ENCODE data around the gene PRTG. TPM values are rescaled to one million over a fixed set of nuclear protein-coding genes. Genes with fewer than 3 reads are reported as not detected.

PRTG gene
- total RNA-seq, 1 donor from 2014 or later = 19.4 TPM

DNA sequence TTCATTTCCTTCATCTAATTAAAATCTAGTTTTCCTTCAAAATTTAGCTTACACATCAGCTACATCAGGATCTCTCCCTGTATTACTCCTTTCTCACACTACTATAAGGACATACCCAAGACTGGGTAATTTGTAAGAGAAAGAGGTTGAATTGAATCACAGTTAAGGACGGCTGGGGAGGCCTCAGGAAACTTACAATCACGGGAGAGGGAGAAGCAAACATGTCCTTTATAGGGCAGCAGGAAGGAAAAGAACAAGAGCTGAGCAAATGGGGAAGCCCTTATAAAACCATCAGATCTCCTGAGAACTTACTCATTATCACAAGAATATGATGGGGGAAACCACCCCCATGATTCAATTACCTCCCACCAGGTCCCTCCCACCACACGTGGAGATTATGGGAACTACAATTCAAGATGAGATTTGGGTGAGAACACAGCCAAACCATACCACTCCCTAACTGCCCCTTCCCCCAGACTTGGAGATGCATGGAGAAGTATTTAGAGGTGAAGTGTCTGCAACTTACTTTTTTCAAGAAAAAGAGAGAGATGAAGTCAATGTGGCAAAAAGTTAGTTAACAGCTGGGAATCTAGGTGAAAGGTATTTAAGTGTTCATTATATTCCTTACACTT, 21.3 kb downstream of the PRTG start:
- Mint-ChIP-seq H3K27ac (ENCODE audit: unreplicated experiment) (no peak overlapping the region), H3K9me3 (ENCODE audit: unreplicated experiment) (peaks cover 3% of the 10 kb centered on the region)

DNA sequence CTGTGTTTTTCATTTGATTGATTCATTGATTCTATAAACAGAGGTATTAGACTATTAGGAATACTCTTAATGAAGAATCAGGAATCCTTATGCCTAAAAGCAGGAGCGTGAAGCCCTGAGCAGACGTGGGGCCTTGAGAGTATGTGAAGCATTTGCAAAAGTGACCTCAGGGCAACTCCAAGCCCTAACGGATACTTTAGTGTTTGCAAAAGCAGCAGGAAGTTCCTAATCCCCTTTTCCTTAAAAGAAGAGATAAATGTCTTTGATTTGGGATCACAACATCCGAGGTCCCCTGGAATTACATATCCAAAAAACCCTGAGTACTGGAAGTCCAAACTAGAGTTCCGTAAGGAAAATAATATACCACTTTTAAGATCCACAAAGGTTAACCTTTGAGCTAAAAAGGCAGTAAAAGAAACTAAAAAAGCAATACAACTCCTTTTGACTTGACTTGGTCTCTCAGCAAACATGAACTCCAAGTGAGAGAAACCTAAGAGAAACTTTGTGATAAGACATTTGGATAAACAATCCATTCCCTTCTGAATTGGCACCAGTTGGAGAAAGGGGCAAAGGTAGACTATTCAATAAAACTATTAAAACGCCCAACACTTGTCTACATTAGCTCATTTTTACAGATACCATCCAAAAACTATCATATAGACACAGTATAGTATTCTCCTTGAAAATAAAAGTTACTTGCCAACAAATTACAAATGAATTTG, 27.4 kb downstream of the PRTG start:
- no peak overlapping the region for H3K27ac Mint-ChIP-seq (ENCODE audit: unreplicated experiment)
- TF ChIP-seq, protein P1, sequence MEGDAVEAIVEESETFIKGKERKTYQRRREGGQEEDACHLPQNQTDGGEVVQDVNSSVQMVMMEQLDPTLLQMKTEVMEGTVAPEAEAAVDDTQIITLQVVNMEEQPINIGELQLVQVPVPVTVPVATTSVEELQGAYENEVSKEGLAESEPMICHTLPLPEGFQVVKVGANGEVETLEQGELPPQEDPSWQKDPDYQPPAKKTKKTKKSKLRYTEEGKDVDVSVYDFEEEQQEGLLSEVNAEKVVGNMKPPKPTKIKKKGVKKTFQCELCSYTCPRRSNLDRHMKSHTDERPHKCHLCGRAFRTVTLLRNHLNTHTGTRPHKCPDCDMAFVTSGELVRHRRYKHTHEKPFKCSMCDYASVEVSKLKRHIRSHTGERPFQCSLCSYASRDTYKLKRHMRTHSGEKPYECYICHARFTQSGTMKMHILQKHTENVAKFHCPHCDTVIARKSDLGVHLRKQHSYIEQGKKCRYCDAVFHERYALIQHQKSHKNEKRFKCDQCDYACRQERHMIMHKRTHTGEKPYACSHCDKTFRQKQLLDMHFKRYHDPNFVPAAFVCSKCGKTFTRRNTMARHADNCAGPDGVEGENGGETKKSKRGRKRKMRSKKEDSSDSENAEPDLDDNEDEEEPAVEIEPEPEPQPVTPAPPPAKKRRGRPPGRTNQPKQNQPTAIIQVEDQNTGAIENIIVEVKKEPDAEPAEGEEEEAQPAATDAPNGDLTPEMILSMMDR (IDR thresholded peaks at IDR 0.05; ENCODE audit: partially characterized antibody, unreplicated experiment) = no peak
- peak overlapping the region; percentile 7 for H3K4me3 Mint-ChIP-seq (ENCODE audit: unreplicated experiment)
- DNase-seq = no peak
- peaks cover 4% of the 10 kb centered on the region for H3K4me1 Mint-ChIP-seq (ENCODE audit: low read depth, unreplicated experiment)
- peaks cover 8% of the 10 kb centered on the region for H3K36me3 Mint-ChIP-seq (ENCODE audit: unreplicated experiment)
- H3K9me3 Mint-ChIP-seq (ENCODE audit: unreplicated experiment) = no peaks in the 10 kb centered on the region
- no peaks in the 10 kb centered on the region for H3K27me3 Mint-ChIP-seq (ENCODE audit: unreplicated experiment)

More for the DNA sequence above, 21.3 kb downstream of the PRTG start:
- Mint-ChIP-seq H3K4me3 (ENCODE audit: unreplicated experiment) (no peak overlapping the region), H3K36me3 (ENCODE audit: unreplicated experiment) (peaks cover 12% of the 10 kb centered on the region), H3K27me3 (ENCODE audit: unreplicated experiment) (no peaks in the 10 kb centered on the region), H3K4me1 (ENCODE audit: low read depth, unreplicated experiment) (no peaks in the 10 kb centered on the region)
- TF ChIP-seq, protein P1 (IDR thresholded peaks at IDR 0.05; ENCODE audit: partially characterized antibody, unreplicated experiment) = no peak
- DNase-seq = no peak

DNA sequence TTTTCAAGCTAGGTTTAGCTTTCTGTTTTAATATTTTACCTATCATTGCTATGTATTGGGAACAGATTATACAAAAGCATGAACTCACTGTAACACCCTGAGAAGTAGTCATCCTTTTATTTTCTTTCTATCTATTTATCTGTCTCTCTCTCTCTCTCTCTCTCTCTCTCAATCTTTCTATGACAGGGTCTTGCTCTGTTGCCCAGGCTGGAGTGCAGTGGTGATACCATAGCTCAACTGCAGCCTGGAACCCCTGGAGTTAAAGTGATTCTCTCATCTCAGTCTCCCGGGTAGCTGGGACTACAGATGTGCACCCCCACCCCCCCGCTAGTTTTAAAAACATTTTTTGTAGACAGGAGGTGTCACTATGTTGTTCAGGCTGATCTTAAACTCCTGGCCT, 28.9 kb downstream of the PRTG start:
- Mint-ChIP-seq H3K27me3 (ENCODE audit: unreplicated experiment) (no peaks in the 10 kb centered on the region), H3K27ac (ENCODE audit: unreplicated experiment) (no peak overlapping the region), H3K4me1 (ENCODE audit: low read depth, unreplicated experiment) (peaks cover 4% of the 10 kb centered on the region), H3K36me3 (ENCODE audit: unreplicated experiment) (peaks cover 11% of the 10 kb centered on the region), H3K4me3 (ENCODE audit: unreplicated experiment) (no peak overlapping the region), H3K9me3 (ENCODE audit: unreplicated experiment) (no peaks in the 10 kb centered on the region)
- TF ChIP-seq, protein P1 (IDR thresholded peaks at IDR 0.05; ENCODE audit: partially characterized antibody, unreplicated experiment) = no peak
- DNase-seq = no peak

DNA sequence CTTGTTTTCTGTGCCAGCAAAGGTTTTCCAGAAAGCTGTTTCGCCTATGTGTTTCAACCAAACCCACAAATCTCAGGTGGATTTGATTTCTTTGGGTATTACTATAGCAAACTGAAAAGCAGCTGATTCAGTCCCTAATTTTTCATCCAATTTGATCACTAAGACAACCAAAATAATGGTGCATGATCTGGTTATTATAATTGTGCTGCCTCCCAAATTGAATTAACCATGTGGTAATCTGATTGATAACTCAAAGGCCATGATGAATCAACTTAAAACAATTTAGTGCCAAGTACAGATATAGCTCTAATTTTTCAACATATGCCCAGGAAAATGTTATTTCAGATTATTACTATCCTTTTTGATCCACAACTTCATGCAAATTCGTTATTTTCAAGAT, 30.6 kb downstream of the PRTG start:
- TF ChIP-seq, protein P1 (IDR thresholded peaks at IDR 0.05; ENCODE audit: partially characterized antibody, unreplicated experiment) = no peak
- no peak for DNase-seq
- Mint-ChIP-seq H3K27ac (ENCODE audit: unreplicated experiment) (no peak overlapping the region), H3K36me3 (ENCODE audit: unreplicated experiment) (peaks cover 4% of the 10 kb centered on the region), H3K4me1 (ENCODE audit: low read depth, unreplicated experiment) (peaks cover 4% of the 10 kb centered on the region), H3K27me3 (ENCODE audit: unreplicated experiment) (no peaks in the 10 kb centered on the region), H3K4me3 (ENCODE audit: unreplicated experiment) (no peak overlapping the region), H3K9me3 (ENCODE audit: unreplicated experiment) (peaks cover 2% of the 10 kb centered on the region)

DNA sequence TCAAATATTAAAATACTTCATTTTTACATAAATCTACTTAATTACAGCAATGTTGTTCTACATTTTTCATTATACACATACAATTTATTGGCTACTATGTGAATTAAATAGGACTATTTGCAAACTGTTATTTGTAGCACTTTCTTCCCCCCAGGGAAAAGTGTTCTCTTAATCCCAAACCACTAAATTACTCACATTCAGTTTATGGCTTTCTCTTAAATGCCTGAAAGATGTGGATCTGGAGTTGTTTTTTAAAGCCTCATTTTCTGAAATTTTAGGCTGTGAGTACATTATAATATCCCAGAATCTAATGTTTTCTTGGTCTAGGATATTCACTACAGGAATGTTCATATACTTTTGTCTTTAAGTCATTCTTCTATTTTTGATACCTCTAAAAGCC, 32.7 kb downstream of the PRTG start:
- peaks cover 2% of the 10 kb centered on the region for H3K9me3 Mint-ChIP-seq (ENCODE audit: unreplicated experiment)
- no peak overlapping the region for H3K4me3 Mint-ChIP-seq (ENCODE audit: unreplicated experiment)
- H3K36me3 Mint-ChIP-seq (ENCODE audit: unreplicated experiment) = peaks cover 4% of the 10 kb centered on the region
- DNase-seq = no peak
- H3K27ac Mint-ChIP-seq (ENCODE audit: unreplicated experiment) = no peak overlapping the region
- peaks cover 3% of the 10 kb centered on the region for H3K4me1 Mint-ChIP-seq (ENCODE audit: low read depth, unreplicated experiment)
- TF ChIP-seq, protein P1 (IDR thresholded peaks at IDR 0.05; ENCODE audit: partially characterized antibody, unreplicated experiment) = no peak
- H3K27me3 Mint-ChIP-seq (ENCODE audit: unreplicated experiment) = no peaks in the 10 kb centered on the region

All from glutamatergic neuron (in vitro differentiated cells).